GM18498 (cell line): ENCODE measurements around the gene TLE3.

Experiments used
- ATAC-seq: cut with Tn5 transposase; IDR thresholded peaks from one replicate; pipeline ENCODE4 v1.9.1; 2021; ENCODE audit warnings: mild to moderate bottlenecking, moderate library complexity; ENCODE audit not compliant: unreplicated experiment

Gene TLE3

DNA sequence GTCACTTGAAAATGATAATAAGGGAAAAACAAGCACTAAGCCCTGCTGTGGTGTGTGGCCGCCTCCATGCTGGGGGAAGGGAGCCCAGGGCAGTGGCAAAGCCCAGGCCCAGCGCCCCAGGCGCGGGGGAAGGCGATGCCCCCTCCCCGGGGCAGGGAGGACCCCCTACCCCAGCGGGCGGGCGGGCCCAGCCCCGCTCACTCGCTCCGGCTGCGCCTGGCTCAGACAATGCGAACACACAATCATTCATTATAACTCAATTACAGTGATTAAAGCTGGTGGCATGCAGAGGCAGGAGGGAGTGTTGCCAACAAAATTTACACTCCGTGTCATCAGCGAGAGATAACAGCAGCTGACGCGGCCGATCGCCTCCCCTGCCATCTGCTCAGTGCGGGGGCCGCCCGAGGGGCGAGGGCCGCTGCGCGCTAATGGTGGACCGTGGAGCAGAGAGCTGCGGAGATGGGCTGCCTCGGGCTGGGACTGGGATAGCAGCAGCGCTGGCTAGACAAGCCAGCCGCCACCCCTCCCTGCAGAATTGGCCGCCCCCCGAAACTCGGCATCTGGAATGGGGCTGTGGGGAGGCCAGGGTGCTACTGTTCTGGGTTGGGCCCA lies 64.1 kb downstream of the TLE3 start:
- no peak for ATAC-seq

DNA sequence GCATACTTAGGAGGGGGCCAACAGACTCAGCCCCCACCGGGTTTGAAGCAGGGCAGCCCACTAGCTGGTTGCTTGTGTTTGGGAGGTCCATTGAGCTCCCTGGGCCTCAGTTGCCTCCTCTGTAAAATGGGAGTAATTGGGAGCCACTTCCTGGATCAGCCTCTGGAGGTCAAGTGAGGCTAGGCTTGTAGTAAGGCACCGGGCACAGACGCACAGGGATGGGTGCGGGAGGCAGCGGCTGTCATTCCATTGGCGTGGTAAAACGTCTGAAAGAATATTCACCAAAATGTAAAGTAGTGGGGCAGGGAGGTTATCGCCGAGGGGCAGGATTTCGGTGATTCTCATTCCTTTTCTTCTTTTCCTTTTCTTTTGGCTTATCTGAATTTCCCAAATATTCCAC lies 64.6 kb downstream of the TLE3 start:
- ATAC-seq: no peak

DNA sequence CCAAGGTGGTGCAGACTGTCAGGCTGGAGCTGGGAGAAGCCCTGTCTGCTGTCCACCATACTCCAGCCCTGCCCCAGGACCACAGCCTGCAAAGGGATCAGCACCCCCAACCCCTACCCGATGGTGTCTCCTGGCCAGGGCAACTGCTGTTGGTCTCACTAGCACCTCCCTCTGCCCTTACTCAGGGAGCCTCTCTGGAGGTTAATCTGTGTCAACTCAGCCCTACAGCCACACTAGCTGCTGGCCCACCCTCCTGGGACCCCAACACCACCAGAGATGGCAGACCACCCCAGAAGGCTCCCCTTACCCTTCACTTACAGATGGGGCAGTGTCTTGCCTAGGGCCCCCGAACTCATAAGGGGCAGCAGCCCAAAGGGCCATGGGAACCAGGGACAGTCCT lies 65.2 kb downstream of the TLE3 start:
- ATAC-seq: no peak

DNA sequence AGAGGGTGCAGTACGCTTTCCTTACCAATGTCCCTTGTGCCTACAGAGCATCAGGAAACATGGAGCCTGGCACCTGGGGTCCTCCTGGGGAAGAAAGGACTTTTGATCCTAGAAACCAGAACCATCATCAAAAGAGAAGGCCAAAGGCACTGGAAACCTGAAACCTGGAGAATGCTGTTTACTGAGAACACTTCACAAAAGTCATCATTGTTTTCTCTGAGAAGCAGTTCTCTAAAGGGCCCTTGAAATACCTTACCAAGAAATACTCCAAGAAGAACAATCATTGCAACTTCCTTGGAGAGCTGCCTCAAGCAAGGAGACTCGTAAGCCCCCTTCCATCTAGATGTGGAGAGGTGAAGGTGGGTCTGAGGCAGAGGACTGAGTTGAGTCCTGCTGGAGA lies 66.0 kb downstream of the TLE3 start:
- ATAC-seq: no peak

DNA sequence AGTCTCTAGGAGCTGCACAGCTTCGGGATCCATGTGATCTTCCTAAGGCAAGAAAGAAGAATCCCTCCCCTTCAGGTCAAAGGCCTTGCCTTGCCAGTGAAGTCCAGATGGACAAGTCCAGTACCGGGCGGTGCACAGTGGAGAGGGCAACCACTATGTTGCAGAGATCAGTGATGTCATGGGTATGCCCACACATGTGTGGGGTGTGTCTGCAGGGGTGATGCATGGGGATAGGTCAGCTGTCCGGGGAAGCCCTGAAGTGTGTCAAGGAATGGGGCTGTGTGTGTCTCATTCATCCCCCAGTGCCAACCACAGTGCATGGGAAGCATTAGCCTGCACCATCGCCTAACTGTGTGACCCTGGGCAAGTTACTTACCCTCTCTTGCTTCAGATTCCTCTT lies 66.5 kb downstream of the TLE3 start:
- no peak for ATAC-seq

DNA sequence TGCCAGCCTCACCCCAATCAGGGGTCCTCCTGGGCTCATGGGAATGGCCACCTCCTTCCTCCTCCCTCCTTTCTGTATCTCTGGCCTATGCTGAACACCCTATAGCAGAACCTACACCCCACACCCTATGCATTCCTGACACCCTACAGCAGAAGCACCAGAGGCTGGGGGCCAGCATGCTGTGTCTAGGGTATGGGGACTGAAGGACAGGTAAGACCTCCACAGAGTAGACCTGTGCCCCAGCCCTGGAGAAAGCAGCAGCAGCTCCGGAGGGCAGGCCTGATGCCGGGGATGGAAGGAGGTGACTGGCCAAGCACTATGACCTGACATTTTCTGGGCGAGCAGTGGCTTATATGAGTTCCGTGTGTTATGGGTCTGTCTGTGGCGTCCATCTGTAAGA lies 66.9 kb downstream of the TLE3 start:
- ATAC-seq: no peak

DNA sequence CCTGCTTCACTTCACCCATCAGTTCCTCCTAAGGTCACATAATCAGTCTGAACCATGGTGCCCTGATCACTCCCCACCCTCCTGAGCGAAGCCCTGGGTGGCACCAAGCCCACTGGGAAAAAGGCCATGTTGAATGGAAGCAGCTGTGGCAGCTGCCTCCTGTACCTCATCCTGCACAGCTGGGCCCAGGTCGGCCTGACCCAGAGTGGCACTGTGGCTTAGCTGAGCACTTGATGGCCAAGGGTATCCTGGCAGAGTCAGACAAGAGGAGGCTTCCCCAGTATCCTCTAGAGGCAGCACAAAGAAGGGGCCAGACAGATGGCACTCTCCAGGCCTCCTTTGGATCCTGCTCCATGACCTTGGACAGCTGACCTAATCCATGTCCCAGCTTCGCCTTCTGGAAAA lies 68.4 kb downstream of the TLE3 start:
- ATAC-seq: no peak

DNA sequence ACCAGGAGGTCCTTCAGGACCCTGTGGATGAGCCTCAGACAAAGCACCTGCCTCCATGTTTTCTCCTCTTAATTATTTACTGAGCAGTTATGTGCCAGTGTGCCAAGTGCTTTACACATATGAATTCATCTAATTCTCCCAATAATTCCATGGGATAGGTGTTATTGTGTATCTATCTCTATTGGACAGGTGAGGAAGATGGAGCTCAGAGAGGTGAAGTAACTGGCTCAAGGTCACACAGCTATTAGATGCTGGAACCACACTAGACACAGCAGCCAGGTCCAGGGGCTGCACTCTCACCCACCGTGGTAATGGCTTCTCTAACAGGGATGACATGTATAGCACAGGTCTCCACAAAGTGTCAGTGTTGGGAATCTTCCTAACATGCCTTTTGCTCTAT lies 70.2 kb downstream of the TLE3 start:
- ATAC-seq: no peak

DNA sequence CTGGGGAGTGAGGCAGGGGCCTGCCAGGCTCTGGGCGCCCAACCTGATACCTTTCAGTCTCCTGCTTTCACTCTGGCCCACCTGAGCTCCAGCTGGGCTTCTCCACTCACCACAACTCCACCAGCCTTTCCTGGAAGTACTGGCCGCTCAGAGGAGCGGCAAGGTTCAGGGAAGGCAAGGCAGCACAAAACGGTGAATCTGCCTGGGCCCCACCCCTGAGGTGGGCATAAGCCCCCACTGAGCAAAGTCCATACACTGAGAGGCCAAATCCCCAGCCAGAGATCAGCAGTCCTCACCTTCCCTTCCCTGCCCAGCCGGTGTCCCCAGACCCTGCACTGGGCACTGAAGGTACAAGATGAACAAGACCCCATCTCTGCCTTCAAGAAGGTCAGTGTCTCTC lies 70.7 kb downstream of the TLE3 start:
- ATAC-seq: no peak

DNA sequence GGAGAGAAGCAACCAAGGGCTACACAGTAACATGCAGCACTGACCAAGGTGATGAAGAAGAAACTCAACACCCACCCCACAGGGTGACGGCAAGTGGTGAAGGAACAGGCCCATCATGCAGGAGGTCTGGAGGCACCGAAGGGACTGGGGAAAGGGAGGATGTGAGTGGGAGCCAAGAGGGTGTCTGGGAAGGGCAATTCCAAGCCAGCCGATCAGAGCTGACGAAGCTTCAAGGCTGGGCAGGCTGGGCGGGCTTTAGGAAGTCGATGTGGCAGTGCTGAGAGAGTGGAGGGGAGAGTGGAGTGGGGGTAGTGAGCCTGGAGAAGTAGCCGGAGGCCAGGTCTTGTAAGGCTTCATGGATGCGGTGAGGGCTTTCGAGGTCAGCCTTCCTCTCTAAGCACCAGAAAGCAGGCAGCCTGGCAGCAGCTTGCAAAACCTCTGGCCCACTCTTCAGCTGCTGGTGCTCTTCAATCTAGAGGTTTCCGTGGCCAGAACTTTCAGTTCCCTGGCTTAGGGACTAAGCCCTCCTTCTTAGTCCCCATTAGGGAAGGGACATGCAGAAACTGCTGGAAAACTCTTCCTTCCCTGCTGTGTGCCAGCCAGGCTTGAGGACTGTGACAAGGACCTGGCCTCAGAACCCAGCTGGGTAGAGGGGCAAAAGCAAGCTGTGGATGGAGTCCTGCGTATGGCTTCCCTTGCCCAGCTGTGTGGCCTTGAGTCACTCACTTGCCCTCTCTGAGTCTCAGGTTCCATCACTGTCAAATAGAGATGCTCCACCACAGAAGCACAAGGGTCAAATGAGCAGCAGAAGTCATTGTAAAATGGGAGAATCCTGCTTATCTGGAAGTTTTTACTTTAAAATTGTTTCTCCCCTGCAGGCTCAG lies 72.1 kb downstream of the TLE3 start:
- ATAC-seq: no peak

DNA sequence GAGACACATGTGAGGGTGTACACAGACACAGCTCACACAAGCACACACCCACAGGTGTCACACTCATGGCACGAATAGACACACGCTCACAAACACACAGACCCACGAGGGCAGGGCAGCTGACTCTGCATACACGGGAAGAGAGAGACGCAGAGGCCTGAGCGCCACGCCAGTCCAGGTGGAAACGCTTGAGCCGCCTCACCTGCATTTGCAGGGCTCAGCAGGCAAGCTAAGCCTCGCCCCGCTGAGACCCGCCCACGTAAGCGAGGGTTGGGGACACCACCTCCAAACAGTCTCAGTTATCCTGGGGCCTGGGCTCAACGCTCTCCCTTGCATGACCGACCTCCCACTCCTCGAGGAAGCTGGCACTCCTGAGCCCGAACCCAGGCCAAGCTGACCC lies 73.2 kb downstream of the TLE3 start:
- ATAC-seq: no peak

DNA sequence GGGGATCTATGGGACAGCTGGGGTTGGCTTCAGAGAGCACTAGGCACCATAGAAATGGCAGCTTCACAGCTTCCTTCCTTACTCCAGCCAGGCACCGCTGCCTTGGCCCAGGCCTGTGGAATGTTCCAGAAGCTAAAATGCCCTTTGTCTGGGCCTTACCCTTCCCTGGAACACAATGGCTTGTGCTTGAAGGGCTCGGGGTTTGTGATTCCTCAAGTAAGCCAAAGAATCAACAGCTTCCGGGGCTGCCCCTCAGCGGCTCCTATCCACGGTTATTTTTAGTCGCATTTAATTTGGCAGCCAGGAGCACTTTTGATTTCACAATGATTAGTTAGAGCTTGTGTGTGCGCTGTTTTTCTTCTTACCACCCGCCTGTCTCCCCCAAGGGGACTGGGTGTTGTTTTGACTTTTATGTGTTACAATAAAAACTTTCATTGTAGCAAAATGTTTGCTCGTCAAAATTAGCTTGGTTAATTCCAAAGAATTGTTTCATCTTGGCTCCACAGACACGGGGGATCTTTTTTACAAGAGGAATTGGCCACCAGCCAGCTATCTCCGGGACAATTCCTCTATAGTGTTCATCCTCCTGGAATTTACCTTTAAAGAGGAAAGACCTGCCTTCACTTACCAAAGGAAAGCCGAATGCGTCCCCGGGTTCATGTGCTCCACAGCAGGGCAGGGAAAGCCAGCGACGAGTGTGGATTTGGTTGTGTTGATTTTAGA lies 73.8 kb downstream of the TLE3 start:
- ATAC-seq: no peak

DNA sequence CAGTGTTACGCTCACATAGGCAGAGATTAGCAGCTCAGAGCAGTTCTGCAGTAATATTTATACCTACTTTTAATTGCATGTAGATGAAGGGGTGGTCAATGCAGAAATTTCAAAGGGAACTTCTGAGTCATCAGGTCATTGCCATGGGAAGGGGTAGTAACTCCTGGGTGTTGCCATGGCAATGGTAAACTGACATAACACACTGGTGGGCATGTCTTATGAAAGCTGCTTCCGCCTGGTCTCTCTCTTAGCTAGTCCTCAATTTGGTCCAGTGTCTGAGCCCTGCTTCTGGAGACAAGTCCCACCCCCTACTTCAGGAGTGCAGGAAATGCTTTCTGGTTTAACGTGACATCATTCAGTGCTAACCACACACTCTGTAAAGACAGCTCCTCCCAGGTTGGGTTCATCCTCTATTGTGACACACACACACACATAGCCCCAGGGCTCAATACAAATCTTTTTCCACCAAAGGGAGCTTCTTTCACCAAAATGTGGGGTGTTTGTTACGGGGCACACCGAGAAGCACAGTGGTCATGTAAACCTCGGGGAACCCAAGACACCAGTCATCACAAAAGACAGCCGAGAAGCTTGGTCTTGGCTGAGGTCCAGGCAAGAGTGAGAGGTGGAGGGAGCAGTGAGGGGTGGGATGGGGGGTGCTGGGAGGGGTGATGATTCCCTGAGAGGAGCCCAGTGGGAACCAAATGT lies 74.5 kb downstream of the TLE3 start:
- ATAC-seq: peak; percentile 91

DNA sequence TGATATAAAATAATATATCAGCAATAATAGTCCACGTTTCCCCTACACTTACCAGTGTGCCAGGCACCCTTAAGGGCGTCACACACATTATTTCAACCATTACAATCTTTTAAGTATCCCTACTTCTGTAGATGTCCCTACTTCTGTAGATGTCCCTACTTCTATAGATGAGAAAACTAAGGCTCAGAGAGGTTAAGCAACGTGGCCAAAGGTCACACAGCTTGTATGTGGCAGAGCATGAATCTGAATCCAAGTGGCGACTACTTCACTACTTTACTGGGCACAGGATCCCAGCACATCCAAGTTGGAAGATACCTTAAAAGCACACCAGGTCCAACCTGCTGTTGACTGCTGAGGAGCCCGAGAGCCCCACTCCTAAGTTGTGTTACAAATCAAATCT lies 77.5 kb downstream of the TLE3 start:
- no peak for ATAC-seq

DNA sequence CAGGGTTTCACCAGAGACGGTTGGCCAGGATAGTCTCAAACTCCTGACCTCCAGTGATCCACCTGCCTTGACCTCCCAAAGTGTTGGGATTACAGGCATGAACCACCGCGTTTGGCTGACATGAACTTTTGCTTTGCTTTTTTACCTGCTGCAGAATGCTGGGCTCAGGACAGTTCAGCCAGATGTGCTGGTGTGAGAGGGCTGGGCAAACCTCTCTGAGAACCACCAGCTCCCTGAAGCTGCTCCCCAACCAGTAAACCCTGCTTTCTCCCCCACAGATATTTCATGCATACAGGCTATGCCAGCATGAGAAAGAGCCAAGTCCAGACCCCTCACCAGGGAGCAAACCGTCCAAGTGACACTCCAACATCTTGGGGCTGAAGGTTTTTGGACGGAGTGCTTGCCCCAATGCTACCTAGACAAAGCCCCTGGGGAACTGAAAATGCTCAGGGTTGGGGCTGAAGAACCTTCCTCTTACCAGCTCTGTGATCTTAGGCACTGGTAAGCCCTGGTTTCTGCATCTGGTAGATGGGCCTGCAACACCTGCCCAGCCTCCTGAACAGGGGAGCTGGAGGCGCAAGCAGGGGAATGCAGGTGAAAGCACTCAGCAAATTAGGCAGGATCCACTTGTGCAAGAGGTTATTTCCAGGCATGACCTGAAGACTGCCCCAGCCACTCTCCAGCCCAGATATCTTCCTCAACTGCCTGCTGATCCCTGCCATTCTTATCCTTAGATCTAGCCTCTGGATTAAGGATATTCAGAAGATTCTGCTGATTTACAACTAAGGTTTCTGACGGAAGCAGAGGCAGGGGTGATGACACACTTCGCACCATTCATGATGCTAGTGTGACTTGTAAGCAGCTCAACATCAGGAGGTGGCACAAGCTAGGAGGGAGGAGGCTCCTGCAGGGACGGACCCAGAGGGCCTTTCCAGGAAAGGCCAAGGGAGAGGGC lies 78.8 kb downstream of the TLE3 start:
- no peak for ATAC-seq

DNA sequence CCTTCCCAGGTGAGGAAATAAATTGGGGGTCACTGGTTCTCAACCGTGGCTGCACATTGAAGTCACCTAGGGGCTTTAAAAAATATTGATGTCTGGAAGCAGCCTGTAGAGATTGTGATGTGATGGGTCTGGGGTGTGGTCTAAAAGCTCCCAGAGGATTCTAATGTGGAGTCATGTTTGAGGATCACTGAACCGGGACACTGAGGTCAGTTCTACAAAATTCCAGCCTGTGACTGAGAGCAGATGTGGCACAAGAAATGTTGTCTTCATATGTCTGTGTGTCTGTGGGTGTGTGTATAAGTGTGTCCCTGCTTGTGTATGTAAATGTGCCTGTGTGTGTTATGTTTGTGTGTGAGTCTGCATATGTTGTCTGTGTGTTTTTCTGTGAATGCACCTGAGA lies 79.9 kb downstream of the TLE3 start:
- ATAC-seq: no peak

DNA sequence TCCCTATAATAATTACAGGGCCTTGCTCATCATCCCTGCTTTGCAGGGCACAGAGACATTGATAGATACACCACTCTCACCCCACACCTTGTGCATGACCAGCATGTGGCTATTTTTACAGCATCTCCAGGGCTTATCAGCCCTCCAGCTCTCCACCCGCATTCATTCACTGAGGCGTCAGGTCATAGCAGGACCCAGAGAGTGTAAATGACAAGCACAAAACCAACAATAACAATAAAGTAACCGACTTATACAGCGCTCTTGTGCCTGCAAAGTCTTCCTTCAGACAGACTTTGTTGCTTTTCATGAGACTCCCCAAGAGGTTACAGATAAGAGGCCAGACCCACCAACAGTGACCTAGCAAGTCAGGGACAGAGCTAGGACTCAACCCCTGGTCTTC lies 80.7 kb downstream of the TLE3 start:
- no peak for ATAC-seq

DNA sequence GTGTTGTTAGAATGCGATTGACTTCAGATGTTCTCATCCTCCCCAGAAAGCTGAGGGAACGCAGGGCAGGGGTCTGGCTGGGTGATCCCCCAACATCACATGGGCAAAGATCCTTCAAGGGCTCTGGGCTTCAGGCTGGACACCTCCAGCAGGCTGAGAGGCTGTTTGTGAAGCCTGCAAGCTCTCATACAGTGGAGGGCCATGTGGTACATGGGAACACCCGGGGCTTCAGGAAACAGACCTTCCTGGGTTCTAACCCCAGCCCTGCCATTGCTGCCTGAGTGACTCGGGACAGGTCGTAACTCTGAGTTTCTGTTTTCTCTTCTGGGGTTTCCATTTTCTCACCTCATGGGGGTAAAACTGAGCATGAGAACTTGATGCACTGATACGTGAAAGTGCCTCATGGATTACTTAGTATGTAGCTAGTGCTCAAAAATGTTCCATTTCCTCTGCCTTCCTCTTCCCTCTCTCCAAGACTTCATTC lies 81.2 kb downstream of the TLE3 start:
- peak; percentile 38 for ATAC-seq

DNA sequence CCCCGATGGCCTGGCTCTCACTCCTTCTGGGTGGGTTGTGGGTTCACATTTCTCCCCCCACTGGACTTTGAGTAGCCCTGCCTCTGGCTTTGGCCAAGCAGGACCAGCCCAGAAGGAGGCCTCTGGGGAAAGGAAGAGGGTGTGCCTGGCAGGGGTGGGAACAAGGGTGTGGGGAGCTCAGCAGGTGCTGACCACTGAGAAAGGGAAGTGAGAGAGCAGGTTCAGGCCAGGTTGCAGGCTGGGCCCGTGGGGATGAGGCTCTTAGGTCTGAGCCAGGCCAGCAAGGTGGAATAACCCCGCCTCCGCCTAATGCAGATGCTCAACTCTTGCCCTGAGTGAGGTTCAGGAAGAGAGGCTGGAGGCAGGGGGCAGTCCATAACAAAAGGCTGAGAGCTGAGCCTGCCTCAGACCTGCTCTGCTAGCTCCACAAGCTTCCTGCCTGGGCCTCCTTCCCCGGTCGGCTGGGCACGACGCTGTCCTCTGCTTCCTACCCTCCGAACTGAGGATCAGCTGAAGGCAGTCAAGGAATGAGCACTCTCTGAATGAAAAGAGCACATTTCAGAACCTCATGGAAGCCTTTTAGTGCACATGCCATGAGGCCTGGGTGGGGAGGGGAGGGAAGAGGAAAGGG lies 82.7 kb downstream of the TLE3 start:
- ATAC-seq: peak; percentile 75

DNA sequence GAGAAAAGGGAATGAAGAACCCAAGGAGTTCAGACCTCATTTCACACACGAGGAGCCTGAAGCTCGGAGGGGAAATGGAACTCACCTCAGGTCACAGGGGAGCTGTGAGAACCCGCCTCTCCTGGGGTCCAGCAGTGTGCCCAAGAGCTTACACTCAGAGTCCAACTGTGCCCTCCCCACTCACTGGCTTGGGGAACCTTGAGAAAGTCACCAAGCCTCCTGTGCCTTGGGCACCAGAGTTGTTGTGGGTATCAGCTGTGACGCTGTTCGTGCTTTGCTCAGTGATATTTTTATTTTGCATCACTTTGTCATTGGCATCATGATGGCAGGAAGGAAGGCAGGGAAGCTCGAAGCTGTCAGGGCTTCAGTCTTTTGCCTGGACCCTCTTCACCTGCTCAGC lies 83.4 kb downstream of the TLE3 start:
- no peak for ATAC-seq
